Esophagus muscularis mucosa (tissue), 4 donors: ENCODE results near the gene COL26A1. TPM values are rescaled to one million over a fixed set of nuclear protein-coding genes. Genes with fewer than 3 reads are reported as not detected.

Experiments
- DNase-seq: peaks from one replicate; pipeline ENCODE4 v3.0.0-alpha.2; 2017; ENCODE audit errors: extremely low spot score
- H3K27ac ChIP-seq, 4 donors: fragments of 200-600 bp; sonication (generic); replicated peaks in 1 of 4; 1 replicate in 3 of 4; 2 replicates in 1 of 4; pipeline ENCODE4 v1.5.1; 2016 to 2019; ENCODE audit warnings: mild to moderate bottlenecking in 1 of 4
- H3K27me3 ChIP-seq, 4 donors: fragments of 200-600 bp; sonication (generic); one replicate each; pipeline versions ENCODE4 v1.5.1 to v1.6.0; 2016 to 2019
- H3K36me3 ChIP-seq, 4 donors: fragments of 200-600 bp; sonication (generic); one replicate each; pipeline ENCODE4 v1.5.1; 2016 to 2019
- H3K4me1 ChIP-seq, 4 donors: fragments of 200-600 bp; sonication (generic); one replicate each; pipeline ENCODE4 v1.5.1; 2016 to 2019
- H3K4me3 ChIP-seq, 4 donors: fragments of 200-600 bp; sonication (generic); 1 replicate in 2 of 4; 2 replicates in 2 of 4; pipeline ENCODE4 v1.5.1; 2016 to 2019; ENCODE audit warnings: mild to moderate bottlenecking in 4 of 4, moderate library complexity in 1 of 4
- H3K9me3 ChIP-seq, 4 donors: fragments of 200-600 bp; sonication (generic); 1 replicate in 3 of 4; 2 replicates in 1 of 4; pipeline ENCODE4 v1.5.1; 2016 to 2019
- CTCF ChIP-seq, 3 experiments: fragments of 200-600 bp in 2 of 3; fragments of 450-650 bp in 1 of 3; sonication (generic) in 2 of 3; IDR thresholded peaks; one replicate each; pipeline ENCODE4 v1.5.1; 2017 to 2019; ENCODE audit warnings: antibody characterized with exemption in 3 of 3, mild to moderate bottlenecking in 2 of 3, moderate library complexity in 1 of 3
- EP300 ChIP-seq: sonication (generic); formaldehyde crosslinking; IDR thresholded peaks from one replicate; pipeline ENCODE4 v1.6.1; 2017; ENCODE audit warnings: antibody characterized with exemption
- POLR2A ChIP-seq: fragments of 450-650 bp; IDR thresholded peaks from one replicate; pipeline ENCODE4 v1.6.1; 2017; ENCODE audit warnings: antibody characterized with exemption, moderate library complexity, mild to moderate bottlenecking, low read depth
- POLR2AphosphoS5 ChIP-seq, 2 donors: sonication (generic); formaldehyde crosslinking; IDR thresholded peaks; one replicate each; pipeline ENCODE4 v1.6.1; 2017; ENCODE audit warnings: antibody characterized with exemption in 2 of 2
- WGBS: methylation state at CpG from one replicate; pipeline ENCODE4 v1.1.5; 2018; 5-methylcytosine and 5-hydroxymethylcytosine counted together
- intact Hi-C: fragments of 100-400 bp; cut with DNase I; formaldehyde crosslinking; loops from one replicate; pipeline ENCODE4 v1.15.1; 2023
- total RNA-seq, 4 donors: library from RNA; depleted of rRNA; stranded (reverse); fragments of >200 nt; gene quantifications; one replicate each; pipeline versions ENCODE4 v1.1.0 to v1.2.1, GENCODE V29; 2016

The COL26A1 gene
- total RNA-seq, 4 donors from 2014 or later, result not detected

DNA sequence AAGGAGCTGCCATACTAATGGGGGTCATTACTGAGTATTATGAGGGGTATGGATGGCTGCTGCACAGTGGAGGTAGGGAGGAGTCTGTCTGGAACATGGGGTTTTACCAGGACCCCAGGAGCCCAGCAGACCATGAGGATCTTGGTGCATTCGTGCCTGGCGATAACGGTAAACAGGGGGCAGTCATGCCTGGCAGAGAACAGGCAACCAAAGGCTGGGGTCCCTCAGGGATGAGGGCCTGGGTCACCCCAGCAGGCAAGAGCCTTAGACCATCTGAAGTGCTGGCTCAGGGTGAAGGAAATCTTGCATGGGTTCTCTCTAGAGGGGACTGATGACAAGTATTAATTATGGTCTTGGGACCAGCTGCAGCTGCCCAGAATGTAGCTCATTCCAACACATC is 220.3 kb downstream of the COL26A1 start:
- peaks cover 0 to 21% (median 0%) of the 10 kb centered on the region in 4 donors for H3K27me3 ChIP-seq
- H3K36me3 ChIP-seq, result no peaks in the 10 kb centered on the region
- no peak for TF ChIP-seq EP300
- TF ChIP-seq POLR2A, result no peak
- no peak for TF ChIP-seq CTCF (IDR thresholded peaks at IDR 0.05)
- no peak for TF ChIP-seq POLR2AphosphoS5 (IDR thresholded peaks at IDR 0.05)
- H3K4me1 ChIP-seq, result no peaks in the 10 kb centered on the region
- no peak overlapping the region for H3K4me3 ChIP-seq
- peaks cover 0 to 12% (median 10%) of the 10 kb centered on the region in 4 donors for H3K9me3 ChIP-seq
- WGBS, result 84% methylated on average over 3 of the region's 3 CpGs
- no peak for DNase-seq
- intact Hi-C loops, result no loop called here
- H3K27ac ChIP-seq, result no peak overlapping the region

GRCh38 chr7:101586078-101586905 is 223.6 kb downstream of the COL26A1 start:
- H3K36me3 ChIP-seq, result no peaks in the 10 kb centered on the region
- intact Hi-C loops, result no loop called here
- TF ChIP-seq POLR2AphosphoS5 (IDR thresholded peaks at IDR 0.05) (no peak), EP300 (no peak), CTCF (IDR thresholded peaks at IDR 0.05) (no peak), POLR2A (no peak)
- H3K27me3 ChIP-seq, result peaks cover 0 to 7% (median 0%) of the 10 kb centered on the region in 4 donors
- H3K27ac ChIP-seq, result no peak overlapping the region
- WGBS, result 67% methylated on average over 18 of the region's 18 CpGs
- peaks cover 0 to 12% (median 10%) of the 10 kb centered on the region in 4 donors for H3K9me3 ChIP-seq
- DNase-seq, result no peak
- H3K4me1 ChIP-seq, result no peaks in the 10 kb centered on the region
- H3K4me3 ChIP-seq, result no peak overlapping the region

- H3K27me3 ChIP-seq, result no peaks in the 10 kb centered on the region
- 81% methylated on average over 12 of the region's 12 CpGs for WGBS
- no peak for DNase-seq
These were observed 224.4 kb downstream of the COL26A1 start for GRCh38 chr7:101586906-101587677.

More at GRCh38 chr7:101586906-101587677, 224.4 kb downstream of the COL26A1 start:
- H3K9me3 ChIP-seq, result peaks cover 0 to 12% (median 10%) of the 10 kb centered on the region in 4 donors
- H3K4me1 ChIP-seq, result no peaks in the 10 kb centered on the region
- TF ChIP-seq CTCF (IDR thresholded peaks at IDR 0.05), result no peak
- TF ChIP-seq POLR2AphosphoS5 (IDR thresholded peaks at IDR 0.05), result no peak
- no peak for TF ChIP-seq EP300
- TF ChIP-seq POLR2A, result no peak
- no peak overlapping the region for H3K4me3 ChIP-seq
- H3K27ac ChIP-seq, result no peak overlapping the region
- no peaks in the 10 kb centered on the region for H3K36me3 ChIP-seq
- intact Hi-C loops, result no loop called here
